ENCODE results near the gene RNF13.
"Not testable (repeated sequence)": the region's sequence is repeated elsewhere in the genome, so short reads cannot be mapped to it uniquely, and the experiment has no call there.

The RNF13 gene

GRCh38 chr3:149957361-149958125 is 144.5 kb downstream of the RNF13 start:
- no peak for DNase-seq (ENCODE audit: low spot score)

- DNase-seq (ENCODE audit: low spot score) = no peak
Measured at GRCh38 chr3:149958171-149958796, 145.3 kb downstream of the RNF13 start.

GRCh38 chr3:149959443-149959842 is 146.4 kb downstream of the RNF13 start:
- no peak for DNase-seq (ENCODE audit: low spot score)

- no peak for DNase-seq (ENCODE audit: low spot score)
Measured at GRCh38 chr3:149963485-149963884, 150.5 kb downstream of the RNF13 start.

DNA sequence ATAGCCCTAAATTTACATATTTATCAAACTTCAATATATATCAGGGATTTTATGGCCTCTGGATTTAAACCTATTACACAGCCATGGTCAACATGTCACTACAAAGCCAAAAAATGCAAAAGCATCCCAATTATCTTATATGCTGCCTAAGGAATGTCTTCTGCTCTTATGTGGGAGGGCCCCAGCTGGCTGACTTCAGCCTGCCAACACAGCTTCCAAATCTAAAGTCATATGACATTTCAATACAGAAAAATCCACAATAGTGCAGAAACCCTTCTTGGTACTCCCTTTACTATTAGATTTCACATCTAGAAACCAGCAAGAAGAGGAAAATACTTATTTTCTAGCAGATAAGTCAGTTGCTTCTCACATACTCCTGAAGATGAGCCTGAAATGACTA is 151.3 kb downstream of the RNF13 start:
- DNase-seq (ENCODE audit: low spot score) = no peak

DNA sequence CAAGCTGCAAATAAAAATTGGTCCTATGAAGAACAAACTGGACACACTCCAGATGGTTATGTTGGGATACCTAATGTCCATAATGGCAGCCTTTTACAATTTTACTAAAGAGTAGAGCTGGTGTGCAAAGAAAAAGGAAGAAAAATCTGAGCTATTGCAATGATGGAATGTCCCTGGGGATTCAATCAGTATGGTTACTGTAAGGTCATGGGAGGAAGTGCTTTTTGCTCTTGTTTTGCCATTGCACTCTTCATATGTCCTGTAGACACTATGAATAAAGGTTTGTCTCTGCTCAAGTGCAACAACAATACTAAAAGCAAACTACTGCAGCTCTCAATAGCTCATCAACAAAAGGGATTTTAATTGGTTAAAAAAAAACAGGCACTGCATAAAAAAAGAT is 152.3 kb downstream of the RNF13 start:
- DNase-seq (ENCODE audit: low spot score) = no peak

DNA sequence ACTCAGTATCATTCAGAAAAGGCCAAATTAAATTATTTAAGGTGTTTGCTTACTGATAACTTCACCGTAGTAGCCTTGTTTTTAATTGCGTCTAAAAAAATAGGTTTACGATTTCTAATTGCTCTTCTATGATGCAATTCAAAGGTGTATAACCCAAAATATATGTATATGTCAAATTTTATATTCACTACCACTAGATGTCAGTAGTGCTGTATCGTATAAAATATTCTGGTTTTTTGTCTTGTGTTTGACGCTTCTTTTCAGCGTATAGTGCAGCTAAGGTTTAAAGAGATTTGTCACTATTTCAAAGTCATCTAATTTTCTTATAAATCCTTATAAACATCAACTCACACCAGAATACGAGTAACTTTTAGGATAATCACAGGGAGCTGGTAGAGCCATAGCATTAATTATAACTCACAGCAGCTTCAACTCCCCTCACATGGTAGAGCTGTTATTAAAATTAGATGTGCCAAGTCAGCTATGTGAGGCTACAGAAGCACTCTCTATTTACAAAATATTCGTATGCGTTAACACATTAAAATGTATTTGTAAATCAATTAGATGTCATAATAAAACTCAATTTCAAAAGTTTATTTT is 154.2 kb downstream of the RNF13 start:
- peak; percentile 54 for DNase-seq (ENCODE audit: low spot score)

GRCh38 chr3:149968216-149968615 is 155.2 kb downstream of the RNF13 start:
- DNase-seq (ENCODE audit: low spot score) = no peak

- peak; percentile 78 for DNase-seq (ENCODE audit: low spot score)
Measured at GRCh38 chr3:149969110-149969939, 156.3 kb downstream of the RNF13 start.

DNA sequence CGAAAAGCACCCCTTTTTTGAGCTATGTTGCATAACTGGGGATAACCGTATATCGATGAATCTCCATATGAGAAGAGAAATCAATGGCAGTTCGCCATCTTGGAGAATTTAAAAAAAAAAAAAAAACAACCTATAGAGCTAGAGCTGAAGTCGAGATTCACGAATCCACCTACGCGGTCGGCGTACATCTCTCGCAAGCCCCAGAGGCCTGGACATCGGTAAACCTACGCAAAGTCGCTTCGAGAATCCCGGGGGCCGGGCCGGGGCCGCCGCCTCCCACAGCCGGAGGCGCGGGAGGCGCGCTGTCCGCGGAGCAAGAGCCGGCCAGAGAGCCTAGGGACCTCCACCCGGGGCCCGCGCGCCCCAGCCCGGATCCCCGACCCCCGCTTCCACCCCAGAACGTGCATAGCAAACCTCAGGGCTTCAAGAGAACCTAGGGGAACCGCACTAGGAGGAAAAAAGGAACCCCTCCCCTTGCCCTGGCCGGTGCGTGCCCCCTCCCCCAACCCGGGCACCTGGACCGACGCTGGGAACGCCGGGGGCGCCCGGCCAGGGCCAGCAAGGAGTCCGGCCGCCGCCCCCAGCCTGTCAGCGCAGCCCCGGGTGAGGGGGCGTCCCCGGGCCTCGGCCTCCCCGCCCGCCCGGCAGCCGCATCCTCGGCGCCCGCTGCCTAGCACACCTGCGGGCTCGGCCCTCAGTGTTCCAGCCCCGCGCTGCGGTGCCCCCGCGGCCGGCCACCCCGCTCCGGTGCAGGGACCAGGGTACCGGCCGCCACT is 157.1 kb downstream of the RNF13 start:
- peak; percentile 69 for DNase-seq (ENCODE audit: low spot score)

DNA sequence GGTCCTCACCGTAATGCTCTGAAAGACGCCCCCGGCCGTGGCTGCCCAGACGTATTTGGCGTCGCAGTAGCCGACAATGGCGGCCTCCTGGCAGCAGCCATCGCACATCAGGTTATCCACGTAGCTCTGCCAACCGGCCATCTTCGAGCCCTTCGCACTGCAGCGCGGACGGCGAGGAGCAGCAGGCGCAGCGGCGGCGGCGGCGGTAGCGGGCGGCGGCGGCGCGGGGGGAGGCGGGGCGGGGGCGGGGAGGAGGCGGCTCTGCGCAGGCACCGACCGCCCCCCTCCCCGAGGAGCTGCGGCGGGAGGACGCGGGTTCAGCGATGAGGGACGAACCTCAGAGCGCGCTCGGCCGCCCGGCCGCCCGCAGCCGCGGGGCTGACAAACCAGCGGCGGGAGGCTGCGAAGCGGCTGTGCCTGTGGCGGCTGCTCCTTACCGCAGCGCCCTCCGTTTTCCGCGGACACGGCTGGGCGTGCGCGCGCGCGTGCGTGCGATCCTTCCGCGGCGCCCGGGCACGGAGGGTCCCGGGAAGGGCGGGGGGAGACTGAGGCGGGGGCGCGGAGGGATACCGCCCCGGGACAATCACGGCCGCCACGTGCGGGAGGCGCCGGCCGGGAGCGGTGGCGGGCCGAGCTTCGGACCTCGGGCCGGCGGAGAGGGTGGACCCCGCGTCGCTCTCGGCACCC is 157.8 kb downstream of the RNF13 start, which contains the start of gene PFN2:
PFN2 (minus strand) TSS at position 180 of the 687 bp plus-strand sequence; CDS start at position 141, 39 bp downstream.
- DNase-seq (ENCODE audit: low spot score) = peak; percentile 70

DNA sequence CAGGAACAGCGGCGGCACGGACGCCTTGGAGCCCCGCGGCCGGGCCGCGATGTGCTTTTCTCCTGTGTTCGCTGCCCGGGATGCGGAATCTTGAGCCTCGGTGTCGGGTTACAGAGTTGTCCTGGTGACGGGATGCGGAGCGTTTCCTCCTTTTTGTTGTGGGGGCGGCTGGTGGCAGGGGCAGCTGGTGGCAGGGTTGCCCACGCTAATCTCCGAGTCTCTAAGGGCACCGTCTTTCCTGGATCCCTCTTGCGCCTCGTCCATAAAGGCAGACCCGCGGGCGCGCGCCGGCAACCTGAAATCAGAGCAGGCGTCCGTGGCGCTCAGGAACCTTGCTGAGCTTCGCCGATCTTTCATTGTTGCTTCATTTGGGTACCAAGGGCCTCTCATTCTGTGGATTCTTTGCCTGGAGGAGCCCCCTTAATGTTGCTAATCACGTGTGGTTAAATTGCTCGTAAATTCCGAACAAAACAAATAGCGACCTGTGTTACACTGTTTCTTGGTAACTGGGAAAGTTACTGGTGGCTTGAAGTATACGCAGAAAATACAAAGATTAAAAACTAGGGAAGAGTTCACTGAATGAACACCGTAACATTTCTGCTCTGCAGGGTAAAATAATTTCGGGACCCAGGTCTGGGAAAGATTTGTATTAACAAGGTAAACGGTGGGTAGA is 158.5 kb downstream of the RNF13 start:
- DNase-seq (ENCODE audit: low spot score) = peak; percentile 39

DNA sequence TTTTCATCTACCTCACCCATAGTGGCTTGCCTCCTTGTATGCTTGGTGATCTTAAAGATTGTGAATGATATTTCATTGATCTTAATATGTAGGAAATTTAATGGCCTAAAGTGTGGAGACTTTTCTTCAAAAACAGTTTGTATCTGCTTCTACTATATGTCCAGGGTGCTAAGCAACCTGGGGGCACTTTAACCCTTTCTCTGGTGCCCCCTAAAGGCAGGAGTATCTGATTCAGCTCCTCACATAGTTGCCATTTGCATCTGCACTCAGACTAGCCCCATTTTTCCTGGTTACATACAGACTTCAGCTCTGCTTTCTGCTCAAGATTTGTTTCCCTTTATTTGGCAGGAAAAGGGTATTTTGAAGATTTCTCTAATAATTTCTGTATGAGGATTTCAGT is 162.9 kb downstream of the RNF13 start:
- no peak for DNase-seq (ENCODE audit: low spot score)

DNA sequence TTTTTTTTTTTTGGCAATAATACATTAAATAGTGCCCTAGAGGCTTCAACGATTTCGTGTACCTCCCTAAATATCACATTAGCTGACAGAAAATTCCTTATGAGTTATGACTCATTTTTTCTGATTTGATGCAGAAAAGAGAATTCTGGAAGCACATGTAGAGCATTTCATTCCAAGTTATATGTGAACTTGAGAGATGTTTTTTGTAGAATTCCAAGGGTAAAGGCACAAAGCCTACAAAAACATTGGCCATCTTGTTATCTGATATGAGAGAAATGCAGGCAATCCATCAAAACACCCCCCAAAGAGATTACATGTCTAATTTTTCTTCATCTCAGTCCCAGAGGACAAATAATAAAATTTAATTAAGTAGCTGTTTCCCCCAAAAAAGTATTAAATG is 164.4 kb downstream of the RNF13 start:
- no peak for DNase-seq (ENCODE audit: low spot score)

- not testable (repeated sequence) for DNase-seq (ENCODE audit: low spot score)
Measured at GRCh38 chr3:149981979-149982378, 169.0 kb downstream of the RNF13 start.

- DNase-seq (ENCODE audit: low spot score) = not testable (repeated sequence)
Measured at GRCh38 chr3:149983053-149983452, 170.0 kb downstream of the RNF13 start.

GRCh38 chr3:149983628-149984027 is 170.6 kb downstream of the RNF13 start:
- DNase-seq (ENCODE audit: low spot score) = no peak

GRCh38 chr3:149989307-149989706 is 176.3 kb downstream of the RNF13 start:
- DNase-seq (ENCODE audit: low spot score) = no peak

- no peak for DNase-seq (ENCODE audit: low spot score)
Measured at GRCh38 chr3:149990423-149990948, 177.5 kb downstream of the RNF13 start.

Measured in putamen (tissue), 1 donor.